ENCODE measurements around the gene BEST3. TPM values are rescaled to one million over a fixed set of nuclear protein-coding genes. Genes with fewer than 3 reads are reported as not detected.

The BEST3 gene
- total RNA-seq, 1 experiment from 2014 or later, result 1.1 TPM

GRCh38 chr12:69738351-69739286, 39.5 kb upstream of the BEST3 start, which contains the start of gene RAB3IP:
RAB3IP (plus strand) TSS chr12:69738860; CDS start chr12:69755409, 16,549 bp downstream.
- H3K27me3 Mint-ChIP-seq (ENCODE audit: unreplicated experiment), result no peaks in the 10 kb centered on the region
- CTCF ChIA-PET, result interaction anchor here (1.2 to 1.6 kb wide), 2 partner anchors 48 to 74 kb away, joined by 3 read pairs; no protein-coding TSS in a partner anchor
- peaks cover 26% of the 10 kb centered on the region for H3K4me1 Mint-ChIP-seq (ENCODE audit: low read depth, unreplicated experiment)
- H3K36me3 Mint-ChIP-seq (ENCODE audit: insufficient read depth, unreplicated experiment), result peaks cover 33% of the 10 kb centered on the region
- DNase-seq, result peak; percentile 97
- TF ChIP-seq CTCF (IDR thresholded peaks at IDR 0.05; ENCODE audit: unreplicated experiment), result peak; percentile 85
- no peaks in the 10 kb centered on the region for H3K9me3 Mint-ChIP-seq (ENCODE audit: low read depth, unreplicated experiment)
- no TSS peak for BruUV-seq (replicated peaks)
- peak within 1 kb of the TSS; percentile 96 for H3K4me3 Mint-ChIP-seq (ENCODE audit: low read depth, unreplicated experiment)
- H3K27ac Mint-ChIP-seq (ENCODE audit: unreplicated experiment), result peak within 1 kb of the TSS; percentile 99
- intact Hi-C loops (cut with micrococcal nuclease; ENCODE audit: unreplicated experiment), result no loop called here

- H3K4me3 Mint-ChIP-seq (ENCODE audit: low read depth, unreplicated experiment), result no peak overlapping the region
- intact Hi-C loops (cut with micrococcal nuclease; ENCODE audit: unreplicated experiment), result no loop called here
- no peaks in the 10 kb centered on the region for H3K27me3 Mint-ChIP-seq (ENCODE audit: unreplicated experiment)
- no peak overlapping the region for H3K27ac Mint-ChIP-seq (ENCODE audit: unreplicated experiment)
- CTCF ChIA-PET, result no interaction called here
- no peak for TF ChIP-seq CTCF (IDR thresholded peaks at IDR 0.05; ENCODE audit: unreplicated experiment)
- no TSS peak for BruUV-seq (replicated peaks)
- peaks cover 2% of the 10 kb centered on the region for H3K9me3 Mint-ChIP-seq (ENCODE audit: low read depth, unreplicated experiment)
- peaks cover 10% of the 10 kb centered on the region for H3K4me1 Mint-ChIP-seq (ENCODE audit: low read depth, unreplicated experiment)
- peaks cover 5% of the 10 kb centered on the region for H3K36me3 Mint-ChIP-seq (ENCODE audit: insufficient read depth, unreplicated experiment)
- DNase-seq, result no peak
These were observed 34.5 kb upstream of the BEST3 start for GRCh38 chr12:69733638-69734037.

GRCh38 chr12:69732088-69732487, 33.0 kb upstream of the BEST3 start:
- no peak overlapping the region for H3K4me3 Mint-ChIP-seq (ENCODE audit: low read depth, unreplicated experiment)
- no peaks in the 10 kb centered on the region for H3K27me3 Mint-ChIP-seq (ENCODE audit: unreplicated experiment)
- intact Hi-C loops (cut with micrococcal nuclease; ENCODE audit: unreplicated experiment), result no loop called here
- peaks cover 10% of the 10 kb centered on the region for H3K4me1 Mint-ChIP-seq (ENCODE audit: low read depth, unreplicated experiment)
- CTCF ChIA-PET, result interaction anchor here (0.5 to 0.6 kb wide), 2 partner anchors 144 to 246 kb away, joined by 3 read pairs; no protein-coding TSS in a partner anchor
- peaks cover 2% of the 10 kb centered on the region for H3K9me3 Mint-ChIP-seq (ENCODE audit: low read depth, unreplicated experiment)
- no peak for DNase-seq
- BruUV-seq (replicated peaks), result no TSS peak
- no peak for TF ChIP-seq CTCF (IDR thresholded peaks at IDR 0.05; ENCODE audit: unreplicated experiment)
- H3K36me3 Mint-ChIP-seq (ENCODE audit: insufficient read depth, unreplicated experiment), result no peaks in the 10 kb centered on the region
- H3K27ac Mint-ChIP-seq (ENCODE audit: unreplicated experiment), result no peak overlapping the region

- no peak for DNase-seq
- TF ChIP-seq CTCF (IDR thresholded peaks at IDR 0.05; ENCODE audit: unreplicated experiment), result no peak
- CTCF ChIA-PET, result no interaction called here
These were observed 27.8 kb upstream of the BEST3 start for GRCh38 chr12:69726922-69727321.

More at GRCh38 chr12:69726922-69727321, 27.8 kb upstream of the BEST3 start:
- H3K4me1 Mint-ChIP-seq (ENCODE audit: low read depth, unreplicated experiment), result no peaks in the 10 kb centered on the region
- H3K27me3 Mint-ChIP-seq (ENCODE audit: unreplicated experiment), result no peaks in the 10 kb centered on the region
- intact Hi-C loops (cut with micrococcal nuclease; ENCODE audit: unreplicated experiment), result no loop called here
- H3K27ac Mint-ChIP-seq (ENCODE audit: unreplicated experiment), result no peak overlapping the region
- no peaks in the 10 kb centered on the region for H3K36me3 Mint-ChIP-seq (ENCODE audit: insufficient read depth, unreplicated experiment)
- H3K9me3 Mint-ChIP-seq (ENCODE audit: low read depth, unreplicated experiment), result no peaks in the 10 kb centered on the region
- no TSS peak for BruUV-seq (replicated peaks)
- H3K4me3 Mint-ChIP-seq (ENCODE audit: low read depth, unreplicated experiment), result no peak overlapping the region

Measured in Calu3 (cell line).